HG03060 (cell line): ENCODE measurements around the gene ADAM33.

Experiments
- ATAC-seq: cut with Tn5 transposase; IDR thresholded peaks from one replicate; pipeline ENCODE4 v1.9.1; 2021; ENCODE audit warnings: low read depth, moderate number of reproducible peaks; ENCODE audit not compliant: unreplicated experiment

ADAM33 gene

DNA sequence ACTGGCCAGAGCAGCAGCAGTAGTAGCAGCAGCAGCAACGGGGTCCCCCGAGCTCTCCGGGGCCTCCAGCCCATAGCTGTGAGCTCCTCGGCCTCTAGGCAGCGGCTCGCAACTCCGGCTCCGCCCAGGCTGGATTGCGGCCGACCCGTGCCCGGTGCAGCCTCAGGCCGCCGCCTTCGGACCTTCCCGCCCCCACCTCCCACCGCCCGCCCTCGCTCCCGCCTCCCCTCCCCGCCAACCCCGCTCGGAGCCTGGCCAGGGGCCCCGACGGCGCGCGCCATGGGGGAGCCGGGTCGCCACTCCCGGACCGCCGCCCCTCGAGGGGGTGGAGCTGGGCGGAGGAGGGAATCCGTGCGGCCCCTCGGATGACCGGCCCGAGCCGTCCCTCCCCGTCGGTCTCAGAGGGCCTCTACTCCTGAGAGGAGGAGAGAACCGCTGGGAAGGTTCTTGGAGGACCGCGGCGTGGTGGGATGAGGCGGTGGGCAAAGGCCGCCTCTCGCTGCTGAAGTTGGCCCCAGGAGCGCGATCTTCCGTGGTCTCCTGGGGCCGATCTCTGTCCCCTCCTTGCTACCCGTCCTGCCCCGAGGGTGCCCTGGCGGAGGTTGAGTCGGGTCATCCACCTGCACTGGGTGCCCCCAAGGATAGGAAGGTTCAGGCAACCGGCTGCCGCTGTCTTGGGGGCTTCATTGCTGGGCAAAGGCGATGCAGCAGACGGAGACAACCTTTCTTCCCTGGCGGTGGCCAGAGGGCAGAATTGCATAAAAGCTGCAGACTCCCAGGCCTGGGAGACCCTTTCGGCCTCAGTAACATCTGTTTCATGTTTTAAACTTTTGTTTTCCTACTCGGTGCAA lies at the start of gene ADAM33:
TSS of gene ADAM33 (minus strand) at position 80 of the 851 bp plus-strand sequence. CDS start at position 74, 6 bp downstream.
- ATAC-seq = no peak

DNA sequence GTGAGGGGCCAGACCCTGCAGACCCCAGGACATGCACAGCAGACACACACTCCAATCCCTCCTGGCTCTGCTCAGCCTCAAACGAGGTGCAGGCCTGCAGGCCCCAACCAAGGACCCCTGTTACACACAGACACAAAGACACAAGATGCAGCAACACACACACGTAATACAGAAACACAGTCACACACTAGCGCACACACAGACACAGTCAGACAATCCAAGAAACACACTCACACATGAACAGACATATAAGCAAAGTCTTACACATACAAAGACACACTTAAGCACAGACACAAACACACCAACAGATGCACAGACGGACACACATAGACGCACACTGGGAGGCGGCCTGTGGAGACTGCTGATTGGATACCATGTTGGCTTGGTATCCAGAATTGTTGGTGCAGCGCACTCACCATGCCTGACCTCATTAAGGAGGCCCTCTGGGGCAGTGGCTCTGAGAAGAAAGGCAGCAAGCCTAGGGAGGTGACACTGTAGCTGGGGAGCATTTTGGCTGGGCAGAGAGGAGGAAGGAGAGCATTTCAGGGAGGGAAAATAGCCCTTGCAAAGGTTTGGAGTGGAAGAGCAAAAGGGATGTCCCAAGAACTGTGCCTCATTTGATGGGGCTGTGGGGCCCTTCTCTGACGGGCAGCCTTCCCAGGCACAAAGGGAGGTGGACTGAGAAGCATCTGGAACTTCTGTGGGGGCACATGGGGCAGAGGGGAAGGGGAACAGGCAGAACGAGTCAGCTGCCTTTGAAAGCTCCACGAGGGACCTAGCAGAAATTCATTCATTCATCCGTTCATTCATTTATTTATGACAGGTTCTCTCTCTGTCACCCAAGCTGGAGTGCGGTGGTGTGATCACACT lies 49.2 kb upstream of the ADAM33 start:
- ATAC-seq = no peak

DNA sequence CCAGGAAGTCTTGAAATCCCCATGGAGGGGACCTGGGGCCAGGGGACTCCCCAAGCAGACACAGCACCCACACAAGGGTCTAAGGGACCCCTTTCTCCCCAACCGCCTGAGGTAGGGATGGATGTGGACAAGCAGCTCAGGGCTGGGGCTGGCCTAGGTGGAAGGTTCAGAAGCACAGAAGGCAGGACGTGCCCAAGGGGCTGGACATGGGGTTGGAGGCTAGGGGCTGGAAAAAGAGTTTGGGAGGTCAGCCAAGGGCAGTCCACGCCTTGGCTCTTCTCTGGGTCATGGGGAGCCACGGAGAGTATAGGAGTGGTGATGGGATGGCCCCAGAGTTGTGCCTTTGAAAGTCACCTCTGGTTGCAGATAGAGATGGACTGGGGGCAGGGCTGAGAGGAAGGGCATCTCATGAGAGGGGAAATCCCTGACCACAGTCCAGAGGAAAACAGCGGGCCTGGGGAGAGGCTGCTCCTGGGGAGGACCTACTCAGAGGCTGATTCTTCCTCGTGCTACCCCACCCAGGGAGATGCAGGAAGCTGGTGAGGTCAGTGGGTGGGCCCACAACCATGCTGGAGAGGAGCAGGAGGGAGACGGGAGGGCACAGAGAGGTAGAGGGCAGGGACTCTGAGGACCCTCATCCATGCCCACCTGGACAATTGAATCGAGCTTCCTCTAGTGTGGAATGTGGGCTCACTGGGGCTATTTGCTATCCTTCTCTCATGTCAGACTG lies 48.2 kb upstream of the ADAM33 start:
- ATAC-seq = no peak

DNA sequence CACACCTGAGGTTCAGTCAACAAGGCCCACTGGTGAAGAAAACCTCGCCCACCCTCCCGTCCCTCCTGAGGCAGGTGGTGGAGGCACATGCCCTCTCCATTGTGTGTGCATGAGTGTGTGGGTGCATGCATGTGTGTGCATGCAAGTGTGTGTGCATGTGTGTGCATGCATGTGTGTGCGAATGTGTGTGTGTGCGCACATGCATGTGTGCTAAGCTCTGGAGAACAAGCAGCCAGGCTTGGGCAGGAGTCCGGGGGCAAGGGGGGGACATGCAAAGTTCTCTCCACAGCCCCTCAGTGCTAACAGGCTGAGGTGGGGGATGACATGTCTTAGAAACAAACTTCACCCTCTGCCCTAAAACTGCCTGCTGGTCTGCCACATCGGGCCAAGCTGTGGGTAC lies 47.6 kb upstream of the ADAM33 start:
- ATAC-seq = no peak

DNA sequence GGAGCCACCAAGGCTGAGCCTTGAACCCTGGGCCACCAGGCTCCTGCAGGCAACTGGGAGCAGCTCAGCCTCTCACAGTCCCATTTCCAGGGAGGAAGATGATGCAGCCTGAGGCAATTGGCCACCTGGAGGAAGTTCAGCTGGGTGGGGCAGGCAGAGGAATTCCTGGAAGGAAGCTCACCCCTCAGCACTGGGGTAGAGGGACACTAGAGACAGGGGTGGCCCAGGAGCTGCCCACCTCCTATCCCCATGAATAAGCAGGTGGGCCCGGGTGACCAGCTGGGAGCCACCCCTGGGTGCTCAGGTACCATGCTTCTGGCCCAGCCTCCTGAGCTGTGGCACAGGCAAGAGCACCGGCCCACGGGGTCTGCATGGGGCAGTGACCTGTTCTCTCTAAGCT lies 47.1 kb upstream of the ADAM33 start:
- ATAC-seq = no peak

DNA sequence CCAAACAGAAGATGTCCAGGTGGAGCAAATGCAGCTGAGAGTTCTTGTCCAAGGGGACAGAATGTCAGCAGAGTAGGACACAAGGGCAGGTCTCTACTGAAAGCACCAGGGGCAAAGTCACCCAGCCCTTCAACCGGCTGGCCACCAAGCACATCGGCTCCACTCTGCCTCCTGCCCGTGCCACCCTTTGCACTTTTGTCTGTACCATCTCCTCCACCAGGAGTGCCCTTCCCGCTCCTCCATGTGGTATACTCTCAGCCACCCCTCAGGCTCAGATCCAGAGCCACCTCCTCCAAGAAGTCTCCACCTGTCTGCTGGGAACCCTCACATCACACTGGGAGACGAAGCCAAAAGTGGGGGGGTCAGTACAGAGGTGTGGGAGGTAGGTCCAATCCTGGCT lies 46.5 kb upstream of the ADAM33 start:
- no peak for ATAC-seq

GRCh38 chr20:3727401-3728021 lies 45.7 kb upstream of the ADAM33 start:
- ATAC-seq = no peak

GRCh38 chr20:3724356-3724755 lies 42.5 kb upstream of the ADAM33 start:
- no peak for ATAC-seq

DNA sequence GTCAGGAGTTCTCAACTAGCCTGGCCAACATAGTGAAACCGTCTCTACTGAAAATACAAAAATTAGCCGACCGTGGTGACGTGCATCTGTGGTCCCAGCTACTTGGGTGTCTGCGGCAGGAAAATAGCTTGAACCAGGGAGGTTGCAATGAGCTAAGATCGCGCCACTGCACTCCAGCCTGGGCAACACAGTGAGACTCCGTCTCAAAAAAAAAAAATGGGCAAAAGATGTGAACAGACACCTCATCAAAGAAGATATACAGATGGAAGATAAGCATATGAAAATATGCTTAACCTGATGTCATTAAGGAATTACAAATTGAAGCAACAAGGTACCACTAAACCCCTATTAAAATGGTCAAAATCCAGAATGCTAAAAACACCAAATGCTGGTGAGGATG lies 41.5 kb upstream of the ADAM33 start:
- ATAC-seq = no peak

- ATAC-seq = no peak
Measured at GRCh38 chr20:3721912-3722311, 40.1 kb upstream of the ADAM33 start.

- ATAC-seq = no peak
Measured at GRCh38 chr20:3720626-3721025, 38.8 kb upstream of the ADAM33 start.

DNA sequence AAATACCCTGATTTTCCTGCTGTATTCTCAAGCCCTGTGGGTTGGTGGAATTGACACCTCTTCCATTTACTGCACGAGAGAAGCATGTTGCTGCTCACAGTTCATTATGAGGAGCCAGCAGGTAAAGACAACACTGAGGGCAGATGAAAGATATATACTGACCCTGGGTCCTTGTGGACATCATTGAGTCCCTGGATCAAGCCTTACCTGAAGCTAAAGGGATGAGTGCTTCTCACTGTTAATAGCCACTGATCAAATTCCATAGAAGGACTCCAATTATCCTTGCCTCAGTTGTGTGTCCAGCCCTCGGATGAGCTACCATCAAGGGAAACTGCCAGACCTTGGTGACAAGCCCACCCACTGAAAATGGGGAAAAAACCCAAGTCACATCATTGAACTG lies 38.3 kb upstream of the ADAM33 start:
- ATAC-seq = no peak

DNA sequence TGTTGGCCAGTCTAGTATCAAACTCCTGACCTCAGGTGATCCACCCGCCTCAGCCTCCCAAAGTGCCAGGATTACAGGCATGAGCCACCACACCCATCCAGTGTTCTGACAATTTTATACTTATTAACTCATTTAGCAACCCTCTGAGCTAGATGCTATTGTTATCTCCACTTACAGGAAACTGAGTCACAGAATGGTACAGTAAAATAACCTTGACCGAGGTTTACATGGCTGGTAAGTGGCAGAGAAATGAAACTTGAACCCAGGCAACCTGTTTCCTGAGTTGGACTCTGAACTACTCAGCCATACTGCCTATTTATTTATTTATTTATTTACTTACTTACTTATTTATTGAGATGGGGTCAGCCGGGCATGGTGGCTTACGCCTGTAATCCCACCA lies 37.2 kb upstream of the ADAM33 start:
- no peak for ATAC-seq

GRCh38 chr20:3716195-3716834 lies 34.5 kb upstream of the ADAM33 start:
- no peak for ATAC-seq

DNA sequence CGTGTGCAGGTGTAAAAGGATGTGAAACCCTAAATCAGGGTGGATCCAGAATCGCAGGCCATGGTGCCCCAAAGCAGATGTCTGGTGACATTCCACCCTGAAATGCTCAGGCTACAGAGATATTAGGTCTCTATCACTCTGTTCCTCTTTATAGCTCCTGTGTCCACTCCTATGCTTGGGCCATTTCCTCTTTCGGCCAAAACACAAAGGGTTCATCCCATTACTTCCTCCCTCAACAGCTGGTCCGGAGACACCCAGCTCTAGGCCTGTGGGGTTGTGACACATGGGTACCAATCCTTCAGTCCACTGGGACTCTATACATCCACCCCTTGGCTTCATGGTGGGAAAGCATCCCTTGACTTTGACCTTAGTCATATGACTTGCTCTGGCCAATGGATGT lies 32.3 kb upstream of the ADAM33 start:
- ATAC-seq = no peak

- ATAC-seq = no peak
Measured at GRCh38 chr20:3712279-3712873, 30.6 kb upstream of the ADAM33 start, which contains the start of gene SIGLEC1. Gene SIGLEC1 (minus strand): TSS chr20:3712600. CDS start chr20:3707128, 5,472 bp downstream.

GRCh38 chr20:3711484-3711941 lies 29.7 kb upstream of the ADAM33 start:
- no peak for ATAC-seq

GRCh38 chr20:3710703-3711483 lies 29.1 kb upstream of the ADAM33 start:
- ATAC-seq = no peak

GRCh38 chr20:3710011-3710466 lies 28.2 kb upstream of the ADAM33 start:
- no peak for ATAC-seq
